Right ventricle myocardium inferior (tissue), 1 donor: Measurements from ENCODE around the gene OSBPL10. TPM values are rescaled to one million over a fixed set of nuclear protein-coding genes. Genes with fewer than 3 reads are reported as not detected.
A peak's percentile ranks its signal among the peaks of the same experiment; 100 is the strongest.
"Not testable (repeated sequence)": the region's sequence is repeated elsewhere in the genome, so short reads cannot be mapped to it uniquely, and the experiment has no call there.

Experiments
- ATAC-seq: fragments of 200-7000 bp; cut with Tn5 transposase; one replicate; pipeline ENCODE4 v1.9.1; 2020; ENCODE audit warnings: mild to moderate bottlenecking, moderate library complexity
- DNase-seq: peaks from one replicate; pipeline ENCODE4 v3.0.0; 2021; ENCODE audit errors: missing footprints
- intact Hi-C: fragments of 100-400 bp; cut with DNase I; formaldehyde crosslinking; loops from one replicate; pipeline ENCODE4 v1.11.0; 2022
- total RNA-seq: library from RNA; stranded (reverse); fragmentation: NEBNext Ultra II Directional; extraction: Animal tissue kit (Norgen Biotek cat#: 25700); gene quantifications from one replicate; pipeline ENCODE4 v1.2.1, GENCODE V29; 2021
- donor health status: DM: no; HTN: yes; CAD: no; lungs with severe emphysema.

Gene OSBPL10
- total RNA-seq, 1 donor from 2014 or later: 6.6 TPM

DNA sequence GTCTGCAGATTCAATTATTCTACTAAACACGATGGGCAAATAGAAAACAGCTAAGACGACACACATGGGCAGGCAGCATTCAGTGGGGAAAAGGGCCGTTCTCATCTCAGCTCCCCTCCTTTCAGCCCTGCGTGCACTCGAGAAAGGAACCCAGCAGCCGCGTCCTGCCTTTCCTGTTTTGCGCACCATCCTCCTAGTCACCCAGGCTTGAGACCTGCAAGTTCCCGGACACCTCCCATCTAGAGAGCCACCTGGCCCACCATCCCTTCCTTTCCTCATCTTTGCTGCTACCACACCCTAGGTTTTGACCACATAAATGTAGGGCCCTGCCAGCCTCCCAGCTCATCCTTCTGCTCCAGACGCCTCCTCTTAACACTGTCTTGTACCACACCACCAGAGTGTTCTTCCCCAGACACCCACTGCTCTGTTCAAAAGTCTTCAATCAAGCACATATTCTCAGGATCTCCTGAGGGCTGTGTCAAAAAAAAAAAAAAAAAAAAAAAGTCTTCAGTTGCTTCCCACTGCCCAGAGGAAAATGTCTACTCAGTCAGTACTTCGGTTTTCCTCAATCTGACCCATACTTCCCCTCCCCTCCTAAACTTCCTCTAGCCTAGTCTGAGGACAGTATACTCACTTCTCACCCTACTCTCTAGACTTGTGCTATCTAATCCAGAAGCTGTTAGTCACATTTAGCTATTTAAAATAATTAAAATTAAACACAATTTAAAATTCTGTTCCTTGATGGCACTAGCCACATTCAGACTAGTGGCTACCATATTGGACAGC is 266.4 kb downstream of the OSBPL10 start:
- no peak for ATAC-seq
- intact Hi-C loops: no loop called here
- no peak for DNase-seq

DNA sequence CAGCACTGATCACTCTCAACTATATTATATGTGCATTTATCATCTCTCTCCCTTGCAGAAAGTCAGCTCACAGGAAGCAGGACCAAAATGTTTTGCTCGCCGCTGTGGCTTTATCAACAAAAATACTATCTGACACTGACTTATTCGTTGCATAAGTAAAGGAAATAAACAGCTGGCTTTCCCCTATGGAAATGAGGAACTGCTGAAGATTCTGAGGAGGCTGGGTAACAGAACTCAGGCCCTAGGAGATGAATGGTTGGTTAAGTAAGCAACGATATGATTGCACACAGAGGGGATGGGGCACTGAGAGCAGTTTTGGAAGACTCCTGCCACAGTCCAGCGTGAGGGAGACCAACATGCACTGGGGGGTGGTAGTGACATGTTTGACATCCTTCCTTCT is 267.2 kb downstream of the OSBPL10 start:
- DNase-seq (no peak), ATAC-seq (no peak)
- intact Hi-C loops: no loop called here

DNA sequence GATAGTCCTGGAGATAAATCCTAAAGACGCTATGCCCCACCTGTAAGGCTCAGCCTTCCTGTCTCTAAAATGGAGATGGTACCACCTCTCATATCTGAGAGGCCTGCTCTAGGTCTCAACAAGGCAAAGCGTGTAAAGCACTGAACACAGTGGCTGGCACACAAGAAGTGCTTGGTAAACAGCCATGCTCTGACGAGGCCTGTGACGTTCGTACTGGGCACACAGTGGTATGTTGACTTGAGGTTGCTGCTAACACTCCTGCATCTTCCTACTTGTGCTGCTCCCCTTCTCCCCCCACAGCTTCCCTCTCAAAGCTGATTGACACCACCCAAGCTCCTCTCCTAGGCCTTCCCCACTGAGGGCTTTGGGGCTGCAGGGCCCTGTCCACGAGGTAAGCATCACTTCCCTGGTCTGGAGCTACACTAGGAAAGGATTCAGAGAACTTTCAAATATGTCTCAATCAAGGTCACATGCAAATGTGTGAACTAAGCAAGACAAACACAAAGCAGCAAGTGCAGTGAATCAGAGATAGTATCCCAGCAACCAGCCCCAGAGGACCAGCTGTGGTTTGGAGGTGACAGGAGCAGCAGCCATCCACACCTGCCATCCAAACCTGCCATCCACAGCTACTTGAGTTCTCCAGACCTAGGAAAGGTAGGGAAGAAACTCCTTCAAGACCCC is 270.8 kb downstream of the OSBPL10 start:
- DNase-seq (no peak), ATAC-seq (no peak)
- intact Hi-C loops: no loop called here

- ATAC-seq (no peak), DNase-seq (no peak)
- intact Hi-C loops: no loop called here
Measured at GRCh38 chr3:31709526-31709925, 271.5 kb downstream of the OSBPL10 start.

- no peak for ATAC-seq
Measured at GRCh38 chr3:31709005-31709404, 272.1 kb downstream of the OSBPL10 start.

DNA sequence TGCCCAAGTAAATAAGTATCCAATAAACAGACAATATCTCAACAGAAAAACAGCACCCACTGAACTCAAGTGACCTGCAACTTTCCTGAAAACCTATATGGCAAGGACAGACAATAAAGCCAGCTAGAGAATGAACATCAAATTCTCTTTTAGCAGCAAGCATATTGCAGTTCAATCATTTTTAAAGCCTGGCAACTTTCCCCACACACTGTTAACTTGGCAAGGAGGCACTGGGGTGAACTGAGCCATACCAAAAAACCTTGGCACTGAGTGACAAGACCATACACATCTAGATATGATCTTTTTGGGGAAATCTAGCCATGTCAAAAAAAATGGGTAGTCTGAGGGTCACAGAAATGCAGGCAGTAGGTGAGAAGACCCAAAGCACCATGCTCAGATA is 273.8 kb downstream of the OSBPL10 start:
- no peak for ATAC-seq
- intact Hi-C loops: no loop called here
- DNase-seq: no peak

More at GRCh38 chr3:31709005-31709404, 272.1 kb downstream of the OSBPL10 start:
- no peak for DNase-seq
- intact Hi-C loops: no loop called here

DNA sequence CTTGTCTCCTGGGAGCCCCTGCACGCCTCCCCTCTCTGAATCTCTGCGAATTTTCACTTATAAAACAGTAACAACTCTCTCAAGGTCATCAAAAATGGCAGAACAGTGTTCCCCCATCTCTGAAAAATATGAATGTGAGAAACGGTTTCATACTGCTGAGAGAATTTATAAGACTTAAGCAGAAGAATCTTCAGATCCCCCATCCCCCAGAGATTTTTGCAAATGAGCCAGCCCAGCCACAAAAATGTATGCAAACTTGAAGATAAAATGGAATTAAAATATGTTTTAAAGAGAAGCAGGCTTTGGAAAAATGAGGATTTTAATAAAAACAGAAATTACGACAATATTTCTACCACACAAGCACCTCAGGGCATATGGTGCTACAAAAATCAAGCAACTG is 275.3 kb downstream of the OSBPL10 start:
- intact Hi-C loops: no loop called here
- no peak for ATAC-seq

GRCh38 chr3:31704591-31705179 is 276.4 kb downstream of the OSBPL10 start:
- intact Hi-C loops: no loop called here
- ATAC-seq (no peak), DNase-seq (no peak)

More for the DNA sequence above, 275.3 kb downstream of the OSBPL10 start:
- DNase-seq: no peak

- DNase-seq (no peak), ATAC-seq (no peak)
- intact Hi-C loops: no loop called here
Measured at GRCh38 chr3:31704156-31704555, 276.9 kb downstream of the OSBPL10 start.

DNA sequence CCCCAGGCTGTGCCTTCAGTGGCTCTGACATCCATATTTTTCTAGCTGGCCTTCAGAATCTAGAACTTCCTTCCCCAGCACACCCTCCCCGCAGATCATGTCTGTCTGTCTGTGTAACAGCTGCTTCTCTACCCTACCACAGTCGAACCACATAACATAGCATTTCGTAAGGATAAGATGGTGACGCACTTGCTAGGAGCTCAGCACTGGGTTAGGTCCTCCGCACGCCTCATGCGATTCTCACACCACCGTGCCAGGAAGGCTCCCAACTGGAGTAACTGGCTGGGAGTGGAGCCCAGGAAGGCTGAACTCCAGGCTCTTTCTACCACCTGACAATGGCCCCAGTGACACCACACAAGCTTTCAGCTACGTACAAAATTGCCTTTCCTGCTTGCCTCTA is 279.8 kb downstream of the OSBPL10 start:
- intact Hi-C loops: no loop called here
- no peak for DNase-seq

DNA sequence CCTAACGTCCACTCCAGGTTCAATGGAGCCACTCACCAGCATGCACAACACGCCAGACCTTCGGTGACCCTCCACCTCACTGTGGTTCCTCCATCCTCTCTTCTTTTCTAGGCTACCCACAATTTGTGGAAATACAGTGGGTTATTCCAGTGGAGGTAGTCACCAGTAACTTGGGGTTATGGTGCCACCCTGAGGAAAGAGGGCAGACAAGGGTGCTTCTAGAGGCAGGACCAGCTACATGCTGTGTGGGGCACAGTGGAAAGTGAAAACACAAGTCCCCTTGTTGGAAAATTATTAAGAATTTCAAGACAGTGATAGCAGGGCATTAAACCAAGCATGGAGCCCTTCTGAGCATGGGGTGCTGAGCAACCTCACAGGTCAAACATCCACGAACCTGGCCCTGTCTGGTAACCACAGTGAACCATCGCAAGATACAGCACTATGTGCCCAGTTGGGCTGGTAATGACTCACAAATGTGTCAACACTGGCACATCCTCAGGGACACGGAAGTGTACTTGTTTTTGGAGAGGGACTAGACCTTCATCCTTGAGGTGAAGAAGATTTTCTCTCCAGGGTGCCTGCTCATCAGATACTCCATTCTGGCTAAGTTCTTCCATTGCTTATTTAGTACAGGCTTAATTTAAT is 281.6 kb downstream of the OSBPL10 start:
- no peak for DNase-seq
- no peak for ATAC-seq
- intact Hi-C loops: loop anchor here (5.0 kb wide), 1 partner anchor 147 kb away; no protein-coding TSS in a partner anchor

More for the DNA sequence above, 279.8 kb downstream of the OSBPL10 start:
- no peak for ATAC-seq

DNA sequence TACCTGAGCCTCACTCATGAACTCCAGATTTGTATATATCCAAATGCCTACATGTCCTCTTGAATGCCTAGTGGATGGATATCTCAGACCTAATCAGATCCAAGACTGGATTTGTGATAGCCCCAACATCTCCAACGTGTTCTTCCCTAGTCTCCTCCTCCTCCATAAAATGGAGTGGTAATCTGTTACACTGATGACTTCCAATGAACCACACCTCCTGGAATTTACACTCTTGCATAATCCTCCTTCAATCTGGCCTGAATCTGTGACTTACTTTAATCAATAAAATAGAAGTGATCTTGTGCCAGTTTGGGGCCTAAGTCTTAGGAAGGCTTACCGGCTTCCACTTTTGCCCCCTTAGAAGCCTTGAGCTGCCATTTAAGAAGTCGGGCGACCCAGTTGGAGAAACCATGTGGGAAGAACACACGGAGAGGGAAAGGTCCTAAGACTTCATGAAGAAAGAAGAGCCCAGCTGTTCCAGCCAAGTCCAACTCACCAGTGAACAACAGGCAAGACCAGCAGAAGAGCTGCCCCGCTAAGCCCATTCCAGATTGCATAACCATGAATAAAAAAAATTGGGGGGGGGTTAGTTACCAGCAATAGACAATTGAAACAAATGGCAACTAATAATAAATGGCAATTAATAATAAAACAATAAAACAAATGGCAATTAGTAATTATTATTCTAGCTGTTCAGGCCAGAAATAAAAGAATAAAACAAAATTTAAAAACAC is 284.1 kb downstream of the OSBPL10 start:
- ATAC-seq (no peak), DNase-seq (no peak)
- intact Hi-C loops: loop anchor here (5.0 kb wide), 1 partner anchor 145 kb away; no protein-coding TSS in a partner anchor

- DNase-seq (no peak), ATAC-seq (no peak)
- intact Hi-C loops: loop anchor here (5.0 kb wide), 1 partner anchor 144 kb away; no protein-coding TSS in a partner anchor
Measured at GRCh38 chr3:31696009-31696297, 285.1 kb downstream of the OSBPL10 start.

GRCh38 chr3:31695280-31696008 is 285.6 kb downstream of the OSBPL10 start:
- peak; percentile 23 for ATAC-seq
- DNase-seq: no peak
- intact Hi-C loops: loop anchor here (5.0 kb wide), 1 partner anchor 143 kb away; no protein-coding TSS in a partner anchor

DNA sequence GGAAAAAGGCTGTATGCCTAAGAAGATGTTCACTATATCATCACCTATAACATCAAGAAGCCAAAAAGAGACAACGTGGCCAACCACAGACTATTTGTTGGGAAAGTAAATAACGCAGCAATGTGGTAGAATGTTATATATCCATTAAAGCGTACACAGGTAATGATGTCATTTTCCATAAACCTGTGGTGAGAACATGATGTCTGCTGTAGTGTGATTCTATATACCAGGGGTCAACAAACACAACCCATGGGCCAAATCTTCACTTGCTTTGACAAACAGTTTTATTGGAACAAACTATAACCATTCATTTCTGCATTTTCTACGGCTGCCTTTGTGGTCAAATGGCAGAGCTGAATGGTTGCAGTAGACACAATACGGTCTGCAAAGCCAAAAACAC is 287.7 kb downstream of the OSBPL10 start:
- intact Hi-C loops: no loop called here
- ATAC-seq: no peak
- no peak for DNase-seq

DNA sequence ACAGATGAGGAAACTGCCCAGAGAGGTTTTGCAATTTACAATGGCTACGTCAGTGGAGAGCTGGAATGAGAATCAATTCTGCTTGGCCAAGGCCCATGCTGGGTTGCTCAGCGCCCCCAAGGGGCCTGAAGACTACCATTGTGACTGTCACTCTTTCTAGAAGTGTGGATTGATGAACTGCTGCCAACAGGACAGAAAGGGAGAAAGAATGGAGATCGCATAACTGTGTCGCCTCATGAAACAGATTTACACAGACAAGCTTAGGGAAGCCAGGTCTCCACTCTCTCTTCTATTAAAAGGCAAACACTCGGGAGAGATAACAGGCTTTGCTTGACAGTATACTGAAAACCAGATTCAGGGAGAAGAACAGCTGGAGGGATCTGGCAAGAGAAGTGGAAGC is 288.3 kb downstream of the OSBPL10 start:
- ATAC-seq (peak; percentile 52), DNase-seq (no peak)
- intact Hi-C loops: no loop called here

DNA sequence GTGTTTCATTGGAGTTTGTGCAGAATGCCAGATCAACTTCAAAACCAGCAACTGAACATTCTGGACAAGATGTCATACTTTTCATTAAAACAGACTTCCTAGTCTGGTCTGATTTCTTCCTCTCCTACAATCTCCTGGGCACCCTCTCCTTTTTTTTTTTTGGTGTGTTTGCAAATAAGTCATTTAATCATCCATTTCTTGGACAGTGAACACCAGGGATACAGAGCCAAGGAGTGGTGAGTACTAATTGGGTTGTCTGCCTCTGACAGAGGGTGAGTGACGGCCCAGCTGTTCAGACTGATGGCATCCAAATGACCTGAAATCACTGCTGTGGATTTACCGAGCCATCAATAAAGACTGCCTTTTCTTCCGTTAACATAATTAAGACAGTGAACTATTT is 290.3 kb downstream of the OSBPL10 start:
- intact Hi-C loops: no loop called here
- ATAC-seq: no peak
- no peak for DNase-seq

DNA sequence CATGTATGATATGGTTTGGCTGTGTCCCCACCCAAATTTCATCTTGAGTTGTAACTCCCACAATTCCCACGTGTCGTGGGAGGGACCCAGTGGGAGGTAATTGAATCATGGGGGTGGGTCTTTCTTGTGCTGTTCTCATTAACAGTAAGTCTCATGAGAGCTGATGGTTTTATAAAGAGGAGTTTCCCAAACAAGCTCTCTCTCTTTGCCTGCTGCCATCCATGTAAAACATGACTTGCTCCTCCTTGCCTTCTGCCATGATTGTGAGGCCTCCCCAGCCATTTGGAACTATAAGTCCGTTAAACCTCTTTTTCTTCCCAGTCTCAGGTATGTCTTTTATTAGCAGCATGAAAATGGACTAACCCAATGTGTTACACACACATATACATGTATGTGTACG is 291.5 kb downstream of the OSBPL10 start:
- DNase-seq, intact Hi-C loops, ATAC-seq: not testable (repeated sequence)
